Stimulated activated CD4-positive, alpha-beta T cell treated with anti-CD3 and anti-CD28 coated beads, Interleukin-1b, Interleukin-23, amount 100 ng/mL, for 4 hours (primary cell): ENCODE results near the gene GPR75.

ENCODE experiments used
- DNase-seq, 2 donors: peaks; one replicate each; pipeline ENCODE4 v3.0.0-alpha.2; 2020; ENCODE audit warnings: low read depth in 2 of 2

The GPR75 gene

GRCh38 chr2:53859206-53860181, at the start of gene GPR75:
Gene GPR75, minus strand, starts transcription at chr2:53859967. Its CDS starts 5,211 bp downstream, at chr2:53854756.
- no peak for DNase-seq

- DNase-seq = no peak
These were observed 47.8 kb upstream of the GPR75 start for GRCh38 chr2:53907582-53907981.

GRCh38 chr2:53905396-53905795, 45.6 kb upstream of the GPR75 start:
- DNase-seq = no peak

- no peak for DNase-seq
These were observed 43.2 kb upstream of the GPR75 start for GRCh38 chr2:53903011-53903410.

- no peak for DNase-seq
These were observed 41.4 kb upstream of the GPR75 start for GRCh38 chr2:53901192-53901591.

- no peak for DNase-seq
These were observed 37.1 kb upstream of the GPR75 start for GRCh38 chr2:53896864-53897263.

GRCh38 chr2:53886406-53887280, 26.9 kb upstream of the GPR75 start:
- DNase-seq = no peak

GRCh38 chr2:53884883-53885282, 25.1 kb upstream of the GPR75 start:
- DNase-seq = no peak

GRCh38 chr2:53881986-53882385, 22.2 kb upstream of the GPR75 start:
- DNase-seq = no peak

GRCh38 chr2:53881360-53881759, 21.6 kb upstream of the GPR75 start:
- DNase-seq = no peak

GRCh38 chr2:53880756-53881155, 21.0 kb upstream of the GPR75 start:
- no peak for DNase-seq

GRCh38 chr2:53877556-53877955, 17.8 kb upstream of the GPR75 start:
- DNase-seq = no peak

GRCh38 chr2:53877112-53877511, 17.3 kb upstream of the GPR75 start:
- no peak for DNase-seq

GRCh38 chr2:53874401-53874950, 14.7 kb upstream of the GPR75 start:
- no peak for DNase-seq

GRCh38 chr2:53867773-53868172, 8.0 kb upstream of the GPR75 start:
- no peak for DNase-seq

- DNase-seq = no peak
These were observed 7.4 kb upstream of the GPR75 start for GRCh38 chr2:53867169-53867568.

- no peak for DNase-seq
These were observed 6.2 kb upstream of the GPR75 start for GRCh38 chr2:53865962-53866361.

- DNase-seq = no peak
These were observed 5.5 kb upstream of the GPR75 start for GRCh38 chr2:53865264-53865663.

GRCh38 chr2:53863538-53864227, 3.9 kb upstream of the GPR75 start:
- DNase-seq = no peak

GRCh38 chr2:53861824-53862223, 2.1 kb upstream of the GPR75 start:
- DNase-seq = no peak

- DNase-seq = no peak
These were observed 3.5 kb downstream of the GPR75 start for GRCh38 chr2:53856272-53856671.

GRCh38 chr2:53854678-53855077, 5.1 kb downstream of the GPR75 start:
- DNase-seq = no peak
